ENCODE data around the gene NCK2.

DNA sequence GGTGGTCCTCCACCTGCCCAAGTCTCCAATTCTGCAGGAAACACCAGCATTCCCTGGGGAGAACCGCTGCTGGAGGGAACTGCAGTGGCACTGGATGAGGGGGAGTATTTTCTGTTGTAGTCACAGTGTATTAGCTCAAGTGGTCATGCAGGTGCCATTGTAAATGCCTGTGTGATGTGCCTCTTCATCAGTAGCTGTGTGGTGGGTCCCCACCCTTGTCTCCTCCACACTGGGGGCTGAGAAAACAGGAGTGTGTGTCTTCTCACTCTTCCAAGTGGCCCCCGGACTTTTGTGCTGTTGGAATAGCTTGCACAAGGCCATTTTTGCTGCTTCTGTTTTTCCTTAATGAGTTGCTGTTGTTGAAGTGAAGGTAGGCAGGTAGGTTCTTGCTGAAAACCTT, 8.7 kb downstream of the NCK2 start:
- TF ChIP-seq, protein P1, sequence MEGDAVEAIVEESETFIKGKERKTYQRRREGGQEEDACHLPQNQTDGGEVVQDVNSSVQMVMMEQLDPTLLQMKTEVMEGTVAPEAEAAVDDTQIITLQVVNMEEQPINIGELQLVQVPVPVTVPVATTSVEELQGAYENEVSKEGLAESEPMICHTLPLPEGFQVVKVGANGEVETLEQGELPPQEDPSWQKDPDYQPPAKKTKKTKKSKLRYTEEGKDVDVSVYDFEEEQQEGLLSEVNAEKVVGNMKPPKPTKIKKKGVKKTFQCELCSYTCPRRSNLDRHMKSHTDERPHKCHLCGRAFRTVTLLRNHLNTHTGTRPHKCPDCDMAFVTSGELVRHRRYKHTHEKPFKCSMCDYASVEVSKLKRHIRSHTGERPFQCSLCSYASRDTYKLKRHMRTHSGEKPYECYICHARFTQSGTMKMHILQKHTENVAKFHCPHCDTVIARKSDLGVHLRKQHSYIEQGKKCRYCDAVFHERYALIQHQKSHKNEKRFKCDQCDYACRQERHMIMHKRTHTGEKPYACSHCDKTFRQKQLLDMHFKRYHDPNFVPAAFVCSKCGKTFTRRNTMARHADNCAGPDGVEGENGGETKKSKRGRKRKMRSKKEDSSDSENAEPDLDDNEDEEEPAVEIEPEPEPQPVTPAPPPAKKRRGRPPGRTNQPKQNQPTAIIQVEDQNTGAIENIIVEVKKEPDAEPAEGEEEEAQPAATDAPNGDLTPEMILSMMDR (IDR thresholded peaks at IDR 0.05) = no peak
- no peak for TF ChIP-seq POLR2A (IDR thresholded peaks at IDR 0.05)
